ENCODE measurements around the gene ADAMTS2. TPM values are rescaled to one million over a fixed set of nuclear protein-coding genes. Genes with fewer than 3 reads are reported as not detected.

Gene ADAMTS2
- total and polyA plus RNA-seq, 2 donors (not counting 3 experiments of a cell fraction or from before 2014, with no cell fraction given) = not detected

GRCh38 chr5:179223528-179223927 is 121.7 kb downstream of the ADAMTS2 start:
- intact Hi-C loops (cut with micrococcal nuclease) (no loop called here), dilution Hi-C loops (cut with MboI; ENCODE audit: extremely low pct_ligation_motif_present, low sequenced_read_pairs) (no loop called here)
- TF ChIP-seq GATA2 (IDR thresholded peaks at IDR 0.05; ENCODE audit: insufficient read depth, insufficient read length, low read depth, low read length) = no peak
- Histone ChIP-seq H3K9ac (replicated peaks; ENCODE audit: extremely low read depth, insufficient read depth, low read length) (no peak overlapping the region), H3K27ac (ENCODE audit: insufficient read depth, low read depth, low read length) (no peak overlapping the region), H3K4me1 (ENCODE audit: control insufficient read depth, extremely low read depth, insufficient read depth, low read length) (no peaks in the 10 kb centered on the region), H3K9me1 (replicated peaks; ENCODE audit: control insufficient read depth, extremely low read depth, insufficient read depth, low read length) (no peaks in the 10 kb centered on the region), H2AFZ (ENCODE audit: low read depth, low read length) (no peak overlapping the region), H3K27me3 (ENCODE audit: control insufficient read depth in 2 of 2, insufficient read depth in 2 of 2, low read length in 2 of 2) (no peaks in the 10 kb centered on the region), H3K79me2 (ENCODE audit: control insufficient read depth, insufficient read depth, low read length) (no peaks in the 10 kb centered on the region), H3K4me2 (ENCODE audit: insufficient read depth, low read length) (no peak overlapping the region), H4K20me1 (replicated peaks; ENCODE audit: control insufficient read depth, extremely low read depth, insufficient read depth, low read length) (no peaks in the 10 kb centered on the region), H3K4me3 (replicated peaks in 1 of 3; ENCODE audit: insufficient read depth in 1 of 3, low read depth in 1 of 3, low read length in 3 of 3) (no peak overlapping the region), H3K36me3 (ENCODE audit: control insufficient read depth in 2 of 2, extremely low read depth in 1 of 2, insufficient read depth in 2 of 2, low read length in 2 of 2) (no peaks in the 10 kb centered on the region), H3K9me3 (replicated peaks; ENCODE audit: control insufficient read depth, insufficient read depth, low read length) (peaks cover 7% of the 10 kb centered on the region)
- BruUV-seq (replicated peaks) = no TSS peak
- FAIRE-seq (no peak), DNase-seq (ENCODE audit: low read depth, low spot score) (no peak)
- CTCF ChIA-PET = no interaction called here
- POLR2A ChIA-PET = no interaction called here

GRCh38 chr5:179222246-179223017 is 122.8 kb downstream of the ADAMTS2 start:
- dilution Hi-C loops (cut with MboI; ENCODE audit: extremely low pct_ligation_motif_present, low sequenced_read_pairs) = no loop called here
- TF ChIP-seq POLR2AphosphoS5 (IDR thresholded peaks at IDR 0.05; ENCODE audit: insufficient read depth, low read depth, low read length) (no peak), POLR2A (IDR thresholded peaks at IDR 0.05; ENCODE audit: low read depth, low read length) (no peak), MYC (IDR thresholded peaks at IDR 0.05; ENCODE audit: low read depth, low read length) (no peak), CTCF (IDR thresholded peaks at IDR 0.05; ENCODE audit: extremely low read depth in 1 of 2, insufficient read depth in 1 of 2, low read depth in 1 of 2, low read length in 2 of 2) (no peak), EZH2 (IDR thresholded peaks at IDR 0.05; ENCODE audit: borderline replicate concordance, low read depth, low read length, severe bottlenecking) (no peak), MAX (IDR thresholded peaks at IDR 0.05; ENCODE audit: insufficient read depth, insufficient read length) (no peak), JUN (IDR thresholded peaks at IDR 0.05; ENCODE audit: borderline replicate concordance, insufficient read depth, insufficient read length, low read depth) (no peak), GATA2 (IDR thresholded peaks at IDR 0.05; ENCODE audit: insufficient read depth, insufficient read length, low read depth, low read length) (no peak), FOS (IDR thresholded peaks at IDR 0.05; ENCODE audit: borderline replicate concordance, insufficient read depth, low read length) (no peak)
- Histone ChIP-seq H2AFZ (ENCODE audit: low read depth, low read length) (no peak overlapping the region), H3K27me3 (ENCODE audit: control insufficient read depth in 2 of 2, insufficient read depth in 2 of 2, low read length in 2 of 2) (no peaks in the 10 kb centered on the region), H3K79me2 (ENCODE audit: control insufficient read depth, insufficient read depth, low read length) (no peaks in the 10 kb centered on the region), H3K4me2 (ENCODE audit: insufficient read depth, low read length) (no peak overlapping the region), H3K4me1 (ENCODE audit: control insufficient read depth, extremely low read depth, insufficient read depth, low read length) (no peaks in the 10 kb centered on the region), H3K27ac (ENCODE audit: insufficient read depth, low read depth, low read length) (no peak overlapping the region), H3K9ac (replicated peaks; ENCODE audit: extremely low read depth, insufficient read depth, low read length) (no peak overlapping the region), H3K9me3 (replicated peaks; ENCODE audit: control insufficient read depth, insufficient read depth, low read length) (peaks cover 7% of the 10 kb centered on the region), H3K4me3 (replicated peaks in 1 of 3; ENCODE audit: insufficient read depth in 1 of 3, low read depth in 1 of 3, low read length in 3 of 3) (no peak overlapping the region), H4K20me1 (replicated peaks; ENCODE audit: control insufficient read depth, extremely low read depth, insufficient read depth, low read length) (no peaks in the 10 kb centered on the region), H3K36me3 (ENCODE audit: control insufficient read depth in 2 of 2, extremely low read depth in 1 of 2, insufficient read depth in 2 of 2, low read length in 2 of 2) (no peaks in the 10 kb centered on the region), H3K9me1 (replicated peaks; ENCODE audit: control insufficient read depth, extremely low read depth, insufficient read depth, low read length) (no peaks in the 10 kb centered on the region)
- DNase-seq (ENCODE audit: low read depth, low spot score) (no peak), FAIRE-seq (no peak)
- POLR2A ChIA-PET = no interaction called here
- no TSS peak for BruUV-seq (replicated peaks)
- CTCF ChIA-PET = no interaction called here
- intact Hi-C loops (cut with micrococcal nuclease) = no loop called here
